Colonic mucosa (tissue), 4 donors: ENCODE measurements around the gene SART3. TPM values are rescaled to one million over a fixed set of nuclear protein-coding genes. Genes with fewer than 3 reads are reported as not detected.

Experiments used
- DNase-seq: peaks from one replicate; pipeline ENCODE4 v3.0.0-alpha.2; 2020
- H3K27ac ChIP-seq: fragments of 200-600 bp; one replicate; pipeline ENCODE4 v1.8.0; 2021
- H3K27me3 ChIP-seq: fragments of 200-600 bp; one replicate; pipeline ENCODE4 v1.8.0; 2021
- H3K36me3 ChIP-seq: fragments of 200-600 bp; one replicate; pipeline ENCODE4 v1.8.0; 2021
- H3K4me1 ChIP-seq: fragments of 200-600 bp; one replicate; pipeline ENCODE4 v1.8.0; 2021; ENCODE audit warnings: mild to moderate bottlenecking
- H3K4me3 ChIP-seq: fragments of 200-600 bp; one replicate; pipeline ENCODE4 v1.8.0; 2021
- H3K9ac ChIP-seq, 2 donors: one replicate each; pipeline ENCODE4 v1.7.0; 2013; ENCODE audit warnings: control low read depth in 2 of 2, low read depth in 2 of 2, low read length in 2 of 2
- H3K9me3 ChIP-seq: fragments of 200-600 bp; one replicate; pipeline ENCODE4 v1.8.0; 2021
- intact Hi-C: fragments of 100-400 bp; cut with DNase I; formaldehyde crosslinking; loops from one replicate; pipeline ENCODE4 v1.14.1; 2022
- total RNA-seq, 2 donors: library from RNA; stranded (reverse); fragmentation: NEBNext Ultra II Directional in 1 of 2; extraction: Animal tissue kit (Norgen Biotek cat#: 25700) in 1 of 2; gene quantifications; one replicate each; pipeline ENCODE4 v1.2.1, GENCODE V29; 2021
- TF ChIP-seq, protein P1 (sequence below): fragments of 200-600 bp; IDR thresholded peaks from one replicate; pipeline ENCODE4 v1.8.0; 2022; ENCODE audit warnings: antibody characterized with exemption, mild to moderate bottlenecking
- donor health status: healthy.
- donor health status: DM: no; HTN: no; CAD: no.
- donor health status: DM: no; HTN: no; CAD: no.

Gene SART3
- total RNA-seq, 2 donors from 2014 or later, result 41.1 to 64.9 TPM

GRCh38 chr12:108484431-108484830 is 76.5 kb downstream of the SART3 start:
- intact Hi-C loops, result no loop called here
- TF ChIP-seq, protein P1, sequence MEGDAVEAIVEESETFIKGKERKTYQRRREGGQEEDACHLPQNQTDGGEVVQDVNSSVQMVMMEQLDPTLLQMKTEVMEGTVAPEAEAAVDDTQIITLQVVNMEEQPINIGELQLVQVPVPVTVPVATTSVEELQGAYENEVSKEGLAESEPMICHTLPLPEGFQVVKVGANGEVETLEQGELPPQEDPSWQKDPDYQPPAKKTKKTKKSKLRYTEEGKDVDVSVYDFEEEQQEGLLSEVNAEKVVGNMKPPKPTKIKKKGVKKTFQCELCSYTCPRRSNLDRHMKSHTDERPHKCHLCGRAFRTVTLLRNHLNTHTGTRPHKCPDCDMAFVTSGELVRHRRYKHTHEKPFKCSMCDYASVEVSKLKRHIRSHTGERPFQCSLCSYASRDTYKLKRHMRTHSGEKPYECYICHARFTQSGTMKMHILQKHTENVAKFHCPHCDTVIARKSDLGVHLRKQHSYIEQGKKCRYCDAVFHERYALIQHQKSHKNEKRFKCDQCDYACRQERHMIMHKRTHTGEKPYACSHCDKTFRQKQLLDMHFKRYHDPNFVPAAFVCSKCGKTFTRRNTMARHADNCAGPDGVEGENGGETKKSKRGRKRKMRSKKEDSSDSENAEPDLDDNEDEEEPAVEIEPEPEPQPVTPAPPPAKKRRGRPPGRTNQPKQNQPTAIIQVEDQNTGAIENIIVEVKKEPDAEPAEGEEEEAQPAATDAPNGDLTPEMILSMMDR, result no peak
- H3K9ac ChIP-seq, result no peak overlapping the region
- H3K9me3 ChIP-seq, result no peaks in the 10 kb centered on the region
- no peak overlapping the region for H3K27ac ChIP-seq
- DNase-seq, result no peak
- no peaks in the 10 kb centered on the region for H3K27me3 ChIP-seq
- H3K4me3 ChIP-seq, result no peak overlapping the region
- H3K4me1 ChIP-seq, result no peaks in the 10 kb centered on the region
- H3K36me3 ChIP-seq, result no peaks in the 10 kb centered on the region

- Histone ChIP-seq H3K9me3 (no peaks in the 10 kb centered on the region), H3K27me3 (no peaks in the 10 kb centered on the region), H3K27ac (no peak overlapping the region), H3K9ac (no peak overlapping the region), H3K4me3 (no peak overlapping the region), H3K4me1 (no peaks in the 10 kb centered on the region), H3K36me3 (no peaks in the 10 kb centered on the region)
- DNase-seq, result no peak
- intact Hi-C loops, result no loop called here
- TF ChIP-seq, protein P1, result no peak
Observed at GRCh38 chr12:108483213-108484059, 77.5 kb downstream of the SART3 start.

DNA sequence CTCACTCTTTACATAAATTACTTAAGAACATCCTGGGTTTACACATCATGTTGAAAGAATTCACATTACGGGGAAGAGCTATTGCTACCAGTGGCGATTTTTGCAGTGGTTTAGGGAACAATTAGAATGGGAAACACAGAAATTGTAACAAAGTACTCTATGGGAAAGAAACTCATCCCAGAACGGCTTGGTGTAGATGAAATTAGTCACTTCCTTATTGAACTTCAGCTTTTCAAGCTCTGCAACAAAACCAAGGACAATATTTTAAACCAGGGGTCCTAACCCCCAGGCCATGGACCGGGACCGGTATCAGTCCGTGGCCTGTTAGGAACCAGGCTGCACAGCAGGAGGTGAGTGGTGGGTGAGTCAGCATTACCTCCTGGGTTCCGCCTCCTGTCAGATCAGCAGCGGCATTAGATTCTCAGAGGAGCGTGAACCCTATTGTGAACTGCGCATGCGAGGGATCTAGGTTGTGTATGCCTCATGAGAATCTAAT is 78.2 kb downstream of the SART3 start:
- TF ChIP-seq, protein P1, result no peak
- H3K9ac ChIP-seq, result no peak overlapping the region
- intact Hi-C loops, result no loop called here

DNA sequence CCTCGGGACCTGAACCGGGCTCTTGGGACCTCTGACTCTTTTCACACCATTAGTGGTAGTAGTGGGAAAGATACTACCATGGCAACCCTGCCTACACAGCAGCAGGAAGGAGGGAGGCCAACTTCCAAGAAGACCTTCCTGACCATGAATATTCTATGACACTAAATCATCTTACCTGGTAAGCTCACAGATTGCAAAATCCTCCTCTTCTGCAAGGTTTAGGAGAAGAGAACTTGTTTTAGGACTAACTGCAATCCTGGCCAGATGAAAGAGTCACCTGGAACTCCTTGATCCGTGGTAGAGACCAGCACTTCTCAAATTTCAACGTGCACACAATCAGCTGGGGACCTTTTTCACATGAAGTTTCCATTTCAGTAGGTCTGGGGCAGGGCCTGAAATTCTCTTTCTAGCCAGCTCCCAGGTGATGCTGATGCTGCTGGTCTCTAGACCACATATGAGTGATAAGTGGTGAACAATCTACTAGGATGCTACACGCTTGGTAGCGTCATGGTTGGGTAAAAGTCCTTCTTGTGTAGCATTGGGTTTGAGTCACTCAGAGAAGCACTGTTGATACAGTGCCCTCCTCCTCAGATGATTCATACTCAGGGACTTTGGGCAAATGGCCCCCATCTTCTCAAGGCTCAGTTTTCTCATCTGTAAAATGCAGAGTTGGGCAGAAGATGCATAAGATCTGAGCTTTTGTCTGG is 81.5 kb downstream of the SART3 start:
- no peak overlapping the region for H3K9ac ChIP-seq
- H3K4me1 ChIP-seq, result no peaks in the 10 kb centered on the region
- H3K9me3 ChIP-seq, result no peaks in the 10 kb centered on the region
- TF ChIP-seq, protein P1, result no peak
- H3K27me3 ChIP-seq, result no peaks in the 10 kb centered on the region
- no peak for DNase-seq
- no peak overlapping the region for H3K27ac ChIP-seq
- no peaks in the 10 kb centered on the region for H3K36me3 ChIP-seq
- intact Hi-C loops, result no loop called here
- no peak overlapping the region for H3K4me3 ChIP-seq

More for the DNA sequence above, 78.2 kb downstream of the SART3 start:
- no peak for DNase-seq
- no peaks in the 10 kb centered on the region for H3K36me3 ChIP-seq
- H3K4me1 ChIP-seq, result no peaks in the 10 kb centered on the region
- no peak overlapping the region for H3K27ac ChIP-seq
- no peak overlapping the region for H3K4me3 ChIP-seq
- H3K27me3 ChIP-seq, result no peaks in the 10 kb centered on the region
- H3K9me3 ChIP-seq, result no peaks in the 10 kb centered on the region

DNA sequence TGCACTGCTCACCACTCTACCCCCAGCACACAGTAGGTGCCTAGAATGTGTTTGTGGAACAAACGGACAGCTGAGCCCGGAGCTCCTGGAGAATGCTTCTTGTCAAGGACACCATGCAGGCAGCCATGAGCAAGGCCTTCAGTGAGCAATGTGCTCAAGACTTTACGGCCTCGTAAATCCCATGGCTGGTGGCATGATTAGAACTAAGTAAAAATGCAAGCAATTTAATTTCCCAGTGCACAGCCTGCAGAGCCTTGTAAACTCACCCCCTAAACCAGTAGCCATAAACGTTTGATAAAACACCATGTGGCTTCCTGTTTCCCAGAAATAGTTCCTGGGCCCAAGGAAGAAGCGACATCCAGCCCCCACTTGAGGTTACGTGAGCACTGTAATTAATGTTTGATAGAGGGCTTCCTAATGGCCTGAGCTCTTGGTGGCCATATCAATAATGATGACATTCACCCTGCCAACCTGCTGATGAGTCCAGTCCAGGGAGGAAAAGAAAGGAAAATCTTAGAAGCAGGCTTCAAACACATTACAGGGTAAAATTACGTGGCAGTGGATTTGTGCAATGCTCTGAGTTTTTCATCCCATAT is 82.3 kb downstream of the SART3 start:
- Histone ChIP-seq H3K9me3 (no peaks in the 10 kb centered on the region), H3K4me3 (no peak overlapping the region), H3K4me1 (no peaks in the 10 kb centered on the region), H3K27me3 (no peaks in the 10 kb centered on the region), H3K9ac (no peak overlapping the region), H3K36me3 (no peaks in the 10 kb centered on the region), H3K27ac (no peak overlapping the region)
- TF ChIP-seq, protein P1, result no peak
- DNase-seq, result no peak
- intact Hi-C loops, result no loop called here
